GM19239 (cell line): ENCODE measurements around the gene CTNND2.

Experiments used
- DNase-seq: peaks from one replicate; pipeline ENCODE4 v3.0.0; 2011; ENCODE audit warnings: low spot score; ENCODE audit not compliant: insufficient read length
- FAIRE-seq: peaks from 2 replicates; lab custom pipeline; 2011; peaks lifted over from hg19 to GRCh38; lab: Jason Lieb, UNC

Gene CTNND2

GRCh38 chr5:11790201-11790600 lies 114.0 kb downstream of the CTNND2 start:
- DNase-seq, result no peak
- no peak for FAIRE-seq

DNA sequence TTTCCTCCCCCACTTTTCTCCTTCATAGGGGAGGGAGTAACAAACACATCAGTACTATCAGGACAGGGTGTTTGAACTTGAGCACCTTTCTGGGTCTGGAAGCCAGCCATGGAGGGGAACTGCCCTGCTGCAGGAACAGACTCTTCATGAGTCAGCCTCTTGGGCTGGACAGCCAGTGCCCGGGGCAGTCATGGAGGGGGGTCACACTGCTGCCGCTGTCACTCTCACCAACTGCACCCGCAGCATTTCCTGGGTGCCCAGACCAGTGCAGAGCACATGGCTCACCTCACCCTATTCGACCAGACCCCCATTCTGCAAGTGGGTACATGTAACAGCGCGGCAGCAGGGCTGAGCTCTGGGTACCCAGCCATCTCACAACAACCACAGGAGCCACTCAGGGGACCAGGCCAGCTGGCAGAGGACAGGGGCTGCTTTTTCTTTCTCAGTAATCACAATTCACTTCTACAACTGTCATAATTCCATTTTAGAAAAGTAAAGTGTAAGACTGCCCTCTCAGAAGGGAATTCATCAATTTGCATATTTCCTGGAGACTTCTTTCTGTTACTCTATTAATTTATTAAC lies 118.4 kb downstream of the CTNND2 start:
- FAIRE-seq, result no peak
- DNase-seq, result no peak

DNA sequence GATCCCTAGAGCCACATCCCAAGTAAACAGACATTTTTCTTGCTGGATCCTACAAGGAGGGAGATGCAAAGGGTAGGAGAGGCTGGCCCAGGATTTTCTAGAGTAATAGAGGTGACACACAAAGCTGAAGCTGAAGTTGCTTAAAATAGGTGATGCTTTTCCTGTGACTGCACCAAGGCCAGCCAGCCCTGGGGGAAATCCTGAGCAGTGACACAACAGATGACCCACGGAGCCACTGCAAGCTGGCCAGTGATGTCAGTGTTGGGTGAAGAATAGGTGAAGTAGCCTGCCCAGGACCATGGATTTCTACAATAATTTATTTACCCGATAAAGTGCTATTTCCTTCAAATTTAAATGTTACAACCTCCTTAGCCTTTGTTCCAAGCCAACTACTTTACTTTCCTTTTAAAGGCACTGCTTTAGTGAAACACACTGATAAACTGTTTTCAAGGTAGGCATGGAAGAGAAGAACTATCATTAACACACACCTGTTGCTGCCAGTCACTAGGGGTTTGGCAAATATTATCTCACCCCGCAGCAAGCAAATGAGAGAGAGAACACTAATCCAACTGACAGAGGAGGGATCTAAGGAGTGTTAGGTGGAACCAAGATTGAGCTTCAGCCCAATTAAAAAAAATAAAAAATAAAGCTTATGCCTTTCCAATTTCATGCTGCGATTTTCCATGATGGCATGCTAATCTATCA lies 123.5 kb downstream of the CTNND2 start:
- DNase-seq (no peak), FAIRE-seq (no peak)

DNA sequence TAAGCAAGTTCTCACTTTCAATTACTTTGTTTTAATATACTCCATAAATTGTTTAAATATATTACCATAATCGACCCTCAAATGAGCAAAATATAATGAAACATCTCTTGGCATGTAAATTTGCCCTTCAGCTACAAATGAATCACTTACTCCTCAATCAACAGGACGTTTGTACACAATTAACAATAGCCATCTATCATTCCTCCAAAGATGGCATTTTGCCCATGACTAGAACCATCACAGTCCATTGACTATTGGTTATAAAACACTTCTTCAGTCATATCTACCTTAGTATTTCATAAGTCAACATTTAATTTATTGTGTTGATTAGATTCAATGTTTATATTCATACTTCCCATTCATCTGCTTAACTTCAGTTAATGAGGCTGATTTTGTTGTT lies 127.2 kb downstream of the CTNND2 start:
- DNase-seq (no peak), FAIRE-seq (no peak)

- no peak for FAIRE-seq
- no peak for DNase-seq
These were observed 133.9 kb downstream of the CTNND2 start for GRCh38 chr5:11770310-11770709.

GRCh38 chr5:11760934-11761603 lies 143.2 kb downstream of the CTNND2 start:
- DNase-seq (no peak), FAIRE-seq (no peak)

DNA sequence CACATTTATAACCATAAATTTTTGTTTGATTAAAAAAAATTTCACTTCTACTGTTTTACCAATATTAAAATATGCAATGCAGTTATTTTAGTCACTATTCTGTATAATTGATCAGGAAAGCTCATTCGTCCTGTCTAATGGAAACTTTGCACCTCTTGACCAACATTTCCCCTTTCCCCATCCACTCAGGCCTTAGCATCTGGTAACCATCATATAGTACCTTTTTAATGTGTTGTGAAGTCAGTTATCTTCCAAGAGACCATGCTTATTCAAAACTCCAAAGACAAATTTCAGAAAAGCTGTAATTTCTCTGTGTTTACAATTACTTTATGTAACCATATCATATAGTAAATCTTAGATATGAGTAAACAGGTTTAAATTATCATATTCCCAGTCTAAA lies 145.9 kb downstream of the CTNND2 start:
- no peak for DNase-seq
- FAIRE-seq, result no peak

DNA sequence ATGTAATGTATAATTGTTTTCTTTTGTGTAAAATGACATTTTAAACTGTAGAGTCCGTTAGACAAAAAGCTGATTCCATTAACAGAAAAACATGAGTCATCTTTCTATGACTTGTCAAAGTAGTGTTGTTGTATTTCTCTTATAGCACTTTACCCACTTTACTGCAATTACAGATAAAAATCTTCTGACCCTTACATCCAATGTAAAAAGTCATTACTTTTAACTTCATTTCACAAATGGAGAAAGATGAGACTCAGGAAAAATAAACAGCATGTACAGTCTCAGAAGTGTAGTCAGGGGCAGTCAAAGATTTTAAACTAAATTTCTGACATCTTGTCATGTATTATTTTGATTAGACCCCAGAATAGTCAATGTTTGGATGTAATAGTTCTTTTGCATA lies 146.6 kb downstream of the CTNND2 start:
- no peak for FAIRE-seq

DNA sequence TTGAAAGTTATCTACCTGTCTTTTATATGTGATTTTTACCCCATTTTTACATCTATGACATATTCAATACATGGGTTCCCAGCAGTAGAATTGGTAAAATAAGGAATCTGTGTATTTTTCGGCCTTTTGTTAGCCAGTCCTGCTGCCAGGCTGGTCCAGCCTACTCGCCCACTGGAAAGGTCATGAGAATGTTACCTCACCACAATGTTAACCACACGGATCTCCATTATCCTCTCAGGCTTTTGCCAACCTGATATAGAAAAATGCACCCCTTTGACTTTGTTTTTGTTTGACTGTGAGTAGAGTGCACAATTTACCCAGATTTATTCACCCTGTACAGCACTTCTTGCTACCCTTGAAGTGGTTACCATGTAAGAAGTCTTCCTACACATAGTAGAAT lies 167.2 kb downstream of the CTNND2 start:
- DNase-seq (no peak), FAIRE-seq (no peak)

More for the DNA sequence above, 146.6 kb downstream of the CTNND2 start:
- DNase-seq, result no peak

GRCh38 chr5:11734369-11734768 lies 169.9 kb downstream of the CTNND2 start:
- DNase-seq (no peak), FAIRE-seq (no peak)

DNA sequence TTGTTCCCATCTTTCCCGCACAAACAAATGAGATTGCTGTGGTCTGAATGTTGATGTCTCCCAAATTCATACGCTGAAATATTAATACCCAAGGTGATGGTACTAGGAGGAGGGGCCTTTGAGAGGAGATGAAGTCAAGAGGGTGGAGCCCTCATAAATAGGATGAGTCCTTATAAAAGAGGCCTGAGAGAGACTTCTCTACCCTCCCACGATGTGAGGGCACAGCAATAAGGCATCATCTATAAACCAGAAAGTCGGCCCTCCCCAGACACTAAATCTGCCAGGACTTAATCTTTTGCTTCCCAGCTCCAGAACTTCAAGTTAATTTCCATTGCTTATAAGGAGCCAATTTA lies 170.4 kb downstream of the CTNND2 start:
- DNase-seq, result no peak
- FAIRE-seq, result no peak

- FAIRE-seq (no peak), DNase-seq (no peak)
These were observed 170.9 kb downstream of the CTNND2 start for GRCh38 chr5:11733185-11733839.

DNA sequence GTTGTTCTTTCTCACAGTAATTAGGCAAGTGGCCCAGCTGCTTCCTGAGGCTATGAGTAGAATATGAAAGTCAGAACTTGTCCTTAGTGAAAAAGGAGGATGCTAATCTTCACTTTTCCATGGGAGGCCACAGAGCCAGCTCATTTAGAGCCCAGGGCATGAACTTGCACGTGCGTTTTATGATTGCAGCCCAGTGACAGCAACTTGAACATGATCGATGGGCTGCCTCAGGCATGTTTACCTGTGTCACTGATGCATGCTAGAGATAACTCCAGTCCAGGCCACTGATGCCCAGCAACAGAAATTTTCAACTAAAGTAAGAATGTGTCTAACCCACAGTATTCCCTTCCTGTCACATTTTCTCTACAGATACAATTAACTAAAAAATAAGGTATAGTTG lies 179.3 kb downstream of the CTNND2 start:
- no peak for FAIRE-seq
- DNase-seq, result no peak

DNA sequence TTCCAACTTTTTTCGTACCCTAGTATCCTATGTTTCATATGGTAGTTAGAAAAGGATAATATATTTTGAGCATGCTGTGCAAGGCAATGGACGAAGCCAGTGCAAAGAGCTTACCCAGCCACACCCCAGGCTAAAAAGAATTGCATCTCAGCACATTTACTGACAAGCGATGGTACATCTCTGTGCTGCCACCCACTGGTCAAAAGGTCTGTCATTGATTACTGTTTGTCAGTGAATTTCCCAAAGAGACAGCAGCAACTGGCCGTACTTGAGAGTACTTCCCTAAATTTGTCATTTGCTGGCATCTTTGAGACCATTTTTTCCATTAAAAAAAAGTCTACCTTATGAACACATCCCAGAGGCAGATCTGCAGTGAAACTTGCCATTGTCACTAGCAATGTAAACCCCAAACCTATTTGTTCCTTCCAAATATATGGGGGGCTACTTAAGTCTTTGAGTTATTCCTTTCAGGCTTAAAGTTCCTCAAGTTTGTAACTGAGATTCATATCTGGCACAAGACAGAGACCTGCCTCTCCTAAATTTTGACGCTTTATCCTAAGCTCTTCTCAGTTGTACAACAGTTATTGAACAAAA lies 184.3 kb downstream of the CTNND2 start:
- FAIRE-seq (no peak), DNase-seq (no peak)

DNA sequence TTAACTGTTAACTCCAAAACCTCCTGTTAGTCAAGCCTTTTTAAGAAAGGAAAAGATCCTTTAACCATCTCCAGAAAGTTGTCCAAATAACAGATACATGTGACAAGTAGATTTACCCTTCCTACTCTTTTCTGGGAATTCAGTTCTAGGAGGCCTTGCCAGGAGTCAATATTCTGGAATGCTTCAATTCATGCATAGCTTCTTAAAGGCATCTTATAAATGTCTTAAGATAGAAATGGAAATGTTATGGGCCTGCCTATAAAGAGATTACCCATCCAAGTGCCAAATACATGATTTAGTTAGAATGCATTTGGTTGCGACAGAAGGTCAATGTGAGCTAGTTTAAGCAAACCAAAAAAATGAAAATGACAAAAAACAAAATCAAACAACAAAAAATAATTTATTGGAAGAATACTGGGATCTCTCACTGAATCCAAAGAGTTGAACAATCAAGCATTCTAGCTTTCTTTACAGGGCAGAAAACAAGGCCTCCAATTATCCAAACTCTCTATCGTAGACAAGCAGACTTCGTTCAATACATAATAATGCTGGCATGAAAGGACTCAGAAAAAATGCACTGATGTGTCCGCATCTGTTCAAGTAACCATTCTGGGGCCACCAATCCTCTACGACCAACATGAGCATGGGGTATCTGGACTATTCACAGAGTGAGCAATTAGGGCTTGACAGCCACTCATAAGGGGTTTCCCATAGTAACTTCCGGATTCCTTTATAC lies 188.6 kb downstream of the CTNND2 start:
- FAIRE-seq (no peak), DNase-seq (no peak)

DNA sequence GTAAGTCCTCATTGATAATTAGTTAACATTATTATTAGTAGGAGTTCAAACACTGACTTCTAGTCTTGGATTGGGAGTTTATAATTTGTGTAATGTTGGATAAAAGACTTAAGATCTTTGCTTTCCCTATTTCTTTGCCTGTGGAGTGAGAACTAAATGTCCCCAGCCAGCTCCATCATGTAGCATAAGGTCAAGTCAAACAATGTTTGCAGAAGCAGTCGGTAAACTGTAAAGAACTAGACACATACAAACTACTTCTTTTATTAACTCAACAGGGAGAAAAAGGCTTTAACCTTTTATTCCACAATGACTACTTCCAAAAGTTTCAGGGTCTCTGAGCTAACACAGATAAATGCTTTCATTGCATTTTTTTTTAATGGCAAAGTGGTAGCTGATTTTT lies 192.3 kb downstream of the CTNND2 start:
- DNase-seq, result no peak
- no peak for FAIRE-seq

- DNase-seq, result no peak
- no peak for FAIRE-seq
These were observed 195.2 kb downstream of the CTNND2 start for GRCh38 chr5:11709021-11709420.

GRCh38 chr5:11704916-11705315 lies 199.3 kb downstream of the CTNND2 start:
- DNase-seq (no peak), FAIRE-seq (no peak)

GRCh38 chr5:11700391-11700790 lies 203.9 kb downstream of the CTNND2 start:
- FAIRE-seq, result no peak
- DNase-seq, result no peak

GRCh38 chr5:11692636-11693035 lies 211.6 kb downstream of the CTNND2 start:
- DNase-seq (no peak), FAIRE-seq (no peak)
